ENCODE data around the gene MRNIP. TPM values are rescaled to one million over a fixed set of nuclear protein-coding genes. Genes with fewer than 3 reads are reported as not detected.

MRNIP gene
- total RNA-seq, 1 experiment from 2014 or later = 36.2 TPM

- Histone ChIP-seq H3K27me3 (ENCODE audit: insufficient read depth, low read length) (no peaks in the 10 kb centered on the region), H3K79me2 (ENCODE audit: insufficient read depth, low read length) (peaks cover 12% of the 10 kb centered on the region; the same call in 1 of the 2 replicates), H3K9me2 (ENCODE audit: insufficient read depth) (no peaks in the 10 kb centered on the region), H3K4me1 (ENCODE audit: control insufficient read depth in 1 of 2, insufficient read depth in 2 of 2, low read length in 2 of 2) (peaks cover 10 to 26% of the 10 kb centered on the region in 2 experiments; a peak in 3 of 4 replicates), H3K4me2 (ENCODE audit: low read length) (peak overlapping the region; percentile 99), H3K4me3 (replicated peaks in 1 of 2; ENCODE audit: low read depth in 1 of 2, low read length in 2 of 2) (peak overlapping the region; percentile 65 to 84), H2AFZ (ENCODE audit: low read depth, low read length, poor library complexity, severe bottlenecking) (no peak overlapping the region), H3K9me3 (ENCODE audit: control insufficient read depth in 1 of 2, insufficient read depth in 1 of 2, low read depth in 1 of 2, low read length in 2 of 2) (no peaks in the 10 kb centered on the region), H3K36me3 (ENCODE audit: control insufficient read depth in 1 of 2, insufficient read depth in 2 of 2, low read length in 2 of 2) (peaks cover 5 to 20% of the 10 kb centered on the region in 2 experiments; a peak in 1 of 4 replicates), H3K27ac (ENCODE audit: low read depth, low read length) (peak overlapping the region; percentile 99), H3K9ac (ENCODE audit: low read length) (peak overlapping the region; percentile 88), H4K20me1 (ENCODE audit: insufficient read depth) (no peaks in the 10 kb centered on the region)
- ATAC-seq = no peak
- no peak for TF ChIP-seq JUND (IDR thresholded peaks at IDR 0.05)
- no peak for TF ChIP-seq ELF1 (IDR thresholded peaks at IDR 0.05; ENCODE audit: borderline replicate concordance, low read depth)
- TF ChIP-seq, protein P1, sequence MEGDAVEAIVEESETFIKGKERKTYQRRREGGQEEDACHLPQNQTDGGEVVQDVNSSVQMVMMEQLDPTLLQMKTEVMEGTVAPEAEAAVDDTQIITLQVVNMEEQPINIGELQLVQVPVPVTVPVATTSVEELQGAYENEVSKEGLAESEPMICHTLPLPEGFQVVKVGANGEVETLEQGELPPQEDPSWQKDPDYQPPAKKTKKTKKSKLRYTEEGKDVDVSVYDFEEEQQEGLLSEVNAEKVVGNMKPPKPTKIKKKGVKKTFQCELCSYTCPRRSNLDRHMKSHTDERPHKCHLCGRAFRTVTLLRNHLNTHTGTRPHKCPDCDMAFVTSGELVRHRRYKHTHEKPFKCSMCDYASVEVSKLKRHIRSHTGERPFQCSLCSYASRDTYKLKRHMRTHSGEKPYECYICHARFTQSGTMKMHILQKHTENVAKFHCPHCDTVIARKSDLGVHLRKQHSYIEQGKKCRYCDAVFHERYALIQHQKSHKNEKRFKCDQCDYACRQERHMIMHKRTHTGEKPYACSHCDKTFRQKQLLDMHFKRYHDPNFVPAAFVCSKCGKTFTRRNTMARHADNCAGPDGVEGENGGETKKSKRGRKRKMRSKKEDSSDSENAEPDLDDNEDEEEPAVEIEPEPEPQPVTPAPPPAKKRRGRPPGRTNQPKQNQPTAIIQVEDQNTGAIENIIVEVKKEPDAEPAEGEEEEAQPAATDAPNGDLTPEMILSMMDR (IDR thresholded peaks at IDR 0.05 in 2 of 3, conservative IDR thresholded peaks at IDR 0.05 in 1 of 3; ENCODE audit: borderline replicate concordance in 1 of 3, insufficient read depth in 1 of 3, low read depth in 2 of 3, low read length in 2 of 3) = no peak
- no peak for TF ChIP-seq FOSL1 (IDR thresholded peaks at IDR 0.05; ENCODE audit: low read depth)
- TF ChIP-seq SRF (IDR thresholded peaks at IDR 0.05; ENCODE audit: low read depth) = no peak
- TF ChIP-seq RAD21 (IDR thresholded peaks at IDR 0.05; ENCODE audit: low read depth) = no peak
- TF ChIP-seq EGR1 (IDR thresholded peaks at IDR 0.05; ENCODE audit: low read depth) = no peak
- TF ChIP-seq SIN3A (IDR thresholded peaks at IDR 0.05; ENCODE audit: low read depth) = no peak
- TF ChIP-seq SP1 (IDR thresholded peaks at IDR 0.05; ENCODE audit: low read depth) = no peak
- TF ChIP-seq, protein P2, sequence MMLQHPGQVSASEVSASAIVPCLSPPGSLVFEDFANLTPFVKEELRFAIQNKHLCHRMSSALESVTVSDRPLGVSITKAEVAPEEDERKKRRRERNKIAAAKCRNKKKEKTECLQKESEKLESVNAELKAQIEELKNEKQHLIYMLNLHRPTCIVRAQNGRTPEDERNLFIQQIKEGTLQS (IDR thresholded peaks at IDR 0.05) = no peak
- TF ChIP-seq ZFX (IDR thresholded peaks at IDR 0.05) = no peak
- TF ChIP-seq POLR2A (IDR thresholded peaks at IDR 0.05; ENCODE audit: borderline replicate concordance, extremely low read depth, insufficient read depth, insufficient read length) = no peak
- TF ChIP-seq POLR2AphosphoS5 (IDR thresholded peaks at IDR 0.05; ENCODE audit: low read depth, low read length) = no peak
- TF ChIP-seq TCF7L2 (IDR thresholded peaks at IDR 0.05; ENCODE audit: borderline replicate concordance, extremely low read depth, insufficient read depth, insufficient read length) = no peak
- no peak for TF ChIP-seq CEBPB (IDR thresholded peaks at IDR 0.05; ENCODE audit: low read depth)
- TF ChIP-seq ZNF274 (IDR thresholded peaks at IDR 0.05; ENCODE audit: low read depth, low read length) = no peak
- no peak for TF ChIP-seq YY1 (IDR thresholded peaks at IDR 0.05; ENCODE audit: extremely low read depth, insufficient replicate concordance, low read depth, low read length)
- ChIA-PET RAD21 (ENCODE audit: low non-redundant PET in 1 of 2, low total read pairs in 2 of 2, uncharacterized antibody in 2 of 2, unreplicated experiment in 2 of 2) (no interaction called here), CTCF (no interaction called here), POLR2A (interaction anchor here (2.9 kb wide), 1 partner anchor 10 kb away, joined by 8 read pairs; the partner anchor contains the start of gene MGAT4B)
- DNase-seq (ENCODE audit: low read depth, low spot score) = no peak
- intact Hi-C loops (cut with micrococcal nuclease) = loop anchor here (2.0 kb wide), 1 partner anchor 64 kb away; the partner anchor contains the start of gene MAML1
- no TSS peak for BruUV-seq (replicated peaks)
These were observed 61.6 kb downstream of the MRNIP start for GRCh38 chr5:179796877-179797608.
